OCI-LY3 (cell line): Measurements from ENCODE around the gene SPA17.

Source experiments
- CTCF ChIP-seq: fragments of 200-600, 300-600 bp; sonication (generic); IDR thresholded peaks from 2 replicates; pipeline ENCODE4 v1.5.1; 2014; ENCODE audit warnings: antibody characterized with exemption, low read length, low read depth
- EZH2phosphoT487 ChIP-seq: fragments of 200-600 bp; shearing (Covaris generic); IDR thresholded peaks from 2 replicates; pipeline ENCODE4 v1.6.1; 2018; ENCODE audit warnings: antibody characterized with exemption, mixed run types, low read depth

GRCh38 chr11:124646148-124646547 lies 27.6 kb upstream of the SPA17 start:
- TF ChIP-seq EZH2phosphoT487 (no peak), CTCF (no peak)
